B cell (primary cell): ENCODE results near the gene PSMD6. TPM values are rescaled to one million over a fixed set of nuclear protein-coding genes. Genes with fewer than 3 reads are reported as not detected.

Experiments used
- ATAC-seq: fragments of 200-7000 bp; cut with Tn5 transposase; one replicate; pipeline ENCODE4 v1.10.0; 2021; ENCODE audit warnings: low read depth, mild to moderate bottlenecking, moderate number of reproducible peaks, moderate library complexity
- CTCF ChIA-PET: fragments of 350-600 bp; sonication (Branson Sonifier 250); formaldehyde crosslinking; loops from one replicate; lab custom pipeline; 2021; ENCODE audit warnings: antibody characterized with exemption, inconsistent platforms; lab: Charles Lee
- POLR2A ChIA-PET: fragments of 350-600 bp; sonication (Branson Sonifier 250); formaldehyde crosslinking; loops from one replicate; lab custom pipeline; 2021; ENCODE audit warnings: antibody characterized with exemption; lab: Charles Lee
- DNase-seq: peaks from one replicate; pipeline ENCODE4 v3.0.0; 2013
- H2AFZ ChIP-seq: 2 replicates; pipeline ENCODE4 v1.6.1; 2012; ENCODE audit warnings: mild to moderate bottlenecking, low read depth, low read length; ENCODE audit not compliant: insufficient read depth, poor library complexity, severe bottlenecking
- H3K27ac ChIP-seq, 2 donors: 1 replicate in 1 of 2; 2 replicates in 1 of 2; pipeline ENCODE4 v1.5.1; 2012 to 2013; ENCODE audit warnings: low read length in 2 of 2, mild to moderate bottlenecking in 2 of 2, moderate library complexity in 1 of 2
- H3K27me3 ChIP-seq, 4 experiments: fragments of 200-600 bp in 1 of 4; sonication (generic) in 1 of 4; replicated peaks in 1 of 4; 1 replicate in 2 of 4; 2 replicates in 2 of 4; pipeline versions ENCODE4 v1.6.1 to v1.7.0; 2013 to 2016; ENCODE audit warnings: low read length in 3 of 4, mild to moderate bottlenecking in 2 of 4, mixed read lengths in 1 of 4, moderate library complexity in 1 of 4; ENCODE audit not compliant: insufficient read depth in 4 of 4, control insufficient read depth in 3 of 4; ENCODE audit errors: control extremely low read depth in 1 of 4
- H3K36me3 ChIP-seq, 2 experiments: replicated peaks in 1 of 2; 1 replicate in 1 of 2; 2 replicates in 1 of 2; pipeline versions ENCODE4 v1.6.1 to v1.7.1; 2013; ENCODE audit warnings: low read length in 1 of 2; ENCODE audit not compliant: insufficient read depth in 2 of 2, control insufficient read depth in 1 of 2; ENCODE audit errors: control extremely low read depth in 1 of 2, extremely low read depth in 1 of 2
- H3K4me1 ChIP-seq, 2 donors: fragments of 200-600 bp in 1 of 2; sonication (generic) in 1 of 2; 1 replicate in 1 of 2; 2 replicates in 1 of 2; pipeline versions ENCODE4 v1.5.1 to v1.6.1; 2013 to 2017; ENCODE audit warnings: low read length in 2 of 2; ENCODE audit not compliant: control insufficient read depth in 2 of 2, insufficient read depth in 2 of 2
- H3K4me2 ChIP-seq: replicated peaks from 2 replicates; pipeline ENCODE3; 2012; ENCODE audit warnings: mild to moderate bottlenecking, low read depth, low read length; ENCODE audit not compliant: poor library complexity, severe bottlenecking
- H3K4me3 ChIP-seq, 5 experiments: fragments of 200-600 bp in 1 of 5; sonication (generic) in 1 of 5; 1 replicate in 3 of 5; 2 replicates in 2 of 5; pipeline versions ENCODE4 v1.5.1 to v1.7.0; 2011 to 2016; ENCODE audit warnings: low read length in 4 of 5, mild to moderate bottlenecking in 4 of 5, low read depth in 2 of 5, control low read depth in 1 of 5, moderate library complexity in 1 of 5; ENCODE audit not compliant: insufficient read depth in 1 of 5; ENCODE audit errors: control extremely low read depth in 1 of 5, extremely low read depth in 1 of 5
- H3K79me2 ChIP-seq: fragments of 200-600 bp; sonication (generic); one replicate; pipeline ENCODE4 v1.6.0; 2016; ENCODE audit warnings: low read length; ENCODE audit not compliant: control insufficient read depth, insufficient read depth
- H3K9ac ChIP-seq: fragments of 200-600 bp; sonication (generic); 2 replicates; pipeline ENCODE4 v1.6.1; 2017; ENCODE audit warnings: mild to moderate bottlenecking, low read length, moderate library complexity
- H3K9me3 ChIP-seq, 3 donors: one replicate each; pipeline versions ENCODE4 v1.6.1 to v1.7.1; 2013; ENCODE audit warnings: low read length in 2 of 3; ENCODE audit not compliant: control insufficient read depth in 2 of 3, insufficient read depth in 1 of 3; ENCODE audit errors: control extremely low read depth in 1 of 3
- H4K20me1 ChIP-seq: 2 replicates; pipeline ENCODE4 v1.6.0; 2012; ENCODE audit warnings: mild to moderate bottlenecking, low read length; ENCODE audit not compliant: insufficient read depth, control insufficient read depth, poor library complexity, severe bottlenecking
- H3K27ac Mint-ChIP-seq: one replicate; pipeline ENCODE4 v1.8.0; 2021; ENCODE audit warnings: mixed read lengths
- H3K27me3 Mint-ChIP-seq: one replicate; pipeline ENCODE4 v1.8.0; 2021; ENCODE audit warnings: mixed read lengths
- H3K4me1 Mint-ChIP-seq: one replicate; pipeline ENCODE4 v1.8.0; 2021; ENCODE audit warnings: mixed read lengths
- H3K4me3 Mint-ChIP-seq: one replicate; pipeline ENCODE4 v1.8.0; 2021; ENCODE audit warnings: mixed read lengths
- H3K9me3 Mint-ChIP-seq: one replicate; pipeline ENCODE4 v1.8.0; 2022; ENCODE audit warnings: mixed read lengths; ENCODE audit not compliant: insufficient read depth
- EZH2 ChIP-seq: IDR thresholded peaks from 2 replicates; pipeline ENCODE4 v1.6.1; 2012; ENCODE audit warnings: borderline replicate concordance, low read depth, mild to moderate bottlenecking, moderate library complexity, low read length; ENCODE audit not compliant: insufficient read depth, poor library complexity, severe bottlenecking
- WGBS: methylation state at CpG from one replicate; pipeline ENCODE4 v1.1.5; 2013; ENCODE audit warnings: missing lambda C conversion rate; ENCODE audit not compliant: insufficient coverage; 5-methylcytosine and 5-hydroxymethylcytosine counted together
- intact Hi-C: fragments of 100-400 bp; cut with micrococcal nuclease; formaldehyde crosslinking; loops from one replicate; pipeline ENCODE4 v1.10.0; 2022
- polyA plus RNA-seq: library from polyadenylated mRNA; depleted of rRNA; stranded (reverse); fragments of >200 nt; gene quantifications from 2 replicates; pipeline ENCODE4 v1.2.3, GENCODE V29; 2012
- total RNA-seq, 2 donors: library from RNA; stranded (reverse); fragments of 120-200 nt in 1 of 2; gene quantifications; 1 replicate in 1 of 2; 2 replicates in 1 of 2; pipeline versions ENCODE4 v1.2.3 to v1.2.4, GENCODE V29; 2013 to 2022
- TF ChIP-seq, protein P1 (sequence below): fragments of 200-600 bp; IDR thresholded peaks from one replicate; pipeline ENCODE4 v1.8.0; 2022; ENCODE audit warnings: antibody characterized with exemption, mild to moderate bottlenecking

PSMD6 gene
- total and polyA plus RNA-seq, 2 donors (not counting 1 experiment from before 2014, with no cell fraction given): 34.7 to 63.4 TPM

DNA sequence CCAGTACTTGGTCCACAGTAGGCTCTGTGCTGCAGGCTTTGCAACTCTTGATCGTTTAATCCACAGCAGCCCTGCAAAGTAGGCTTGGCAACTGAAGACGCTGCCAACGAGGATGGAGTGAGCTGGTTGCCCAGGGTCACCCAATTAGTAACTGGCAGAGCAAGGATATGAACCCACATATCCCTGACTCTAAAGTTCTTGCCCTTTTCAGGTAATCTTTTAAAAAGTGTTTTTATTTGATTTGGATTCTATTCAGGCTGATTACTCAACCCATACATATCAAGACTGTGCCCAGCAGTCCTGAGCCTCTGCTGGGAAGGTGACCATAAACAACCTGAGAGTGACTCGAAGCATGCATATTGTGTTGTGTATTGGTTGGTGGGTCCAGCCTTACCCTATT lies 50.3 kb downstream of the PSMD6 start:
- Mint-ChIP-seq H3K4me3 (no peak overlapping the region), H3K27me3 (no peaks in the 10 kb centered on the region), H3K9me3 (no peaks in the 10 kb centered on the region), H3K4me1 (peaks cover 40% of the 10 kb centered on the region), H3K27ac (no peak overlapping the region)
- Histone ChIP-seq H3K4me3 (no peak overlapping the region), H3K4me1 (peaks cover 12 to 13% of the 10 kb centered on the region in 2 donors), H3K36me3 (peaks cover 0 to 11% of the 10 kb centered on the region in 2 experiments), H3K79me2 (peaks cover 81% of the 10 kb centered on the region), H2AFZ (no peak overlapping the region), H3K9me3 (no peaks in the 10 kb centered on the region), H3K27ac (no peak overlapping the region), H3K9ac (no peak overlapping the region), H3K27me3 (no peaks in the 10 kb centered on the region), H3K4me2 (no peak overlapping the region), H4K20me1 (peaks cover 59% of the 10 kb centered on the region)
- ATAC-seq: no peak
- TF ChIP-seq, protein P1, sequence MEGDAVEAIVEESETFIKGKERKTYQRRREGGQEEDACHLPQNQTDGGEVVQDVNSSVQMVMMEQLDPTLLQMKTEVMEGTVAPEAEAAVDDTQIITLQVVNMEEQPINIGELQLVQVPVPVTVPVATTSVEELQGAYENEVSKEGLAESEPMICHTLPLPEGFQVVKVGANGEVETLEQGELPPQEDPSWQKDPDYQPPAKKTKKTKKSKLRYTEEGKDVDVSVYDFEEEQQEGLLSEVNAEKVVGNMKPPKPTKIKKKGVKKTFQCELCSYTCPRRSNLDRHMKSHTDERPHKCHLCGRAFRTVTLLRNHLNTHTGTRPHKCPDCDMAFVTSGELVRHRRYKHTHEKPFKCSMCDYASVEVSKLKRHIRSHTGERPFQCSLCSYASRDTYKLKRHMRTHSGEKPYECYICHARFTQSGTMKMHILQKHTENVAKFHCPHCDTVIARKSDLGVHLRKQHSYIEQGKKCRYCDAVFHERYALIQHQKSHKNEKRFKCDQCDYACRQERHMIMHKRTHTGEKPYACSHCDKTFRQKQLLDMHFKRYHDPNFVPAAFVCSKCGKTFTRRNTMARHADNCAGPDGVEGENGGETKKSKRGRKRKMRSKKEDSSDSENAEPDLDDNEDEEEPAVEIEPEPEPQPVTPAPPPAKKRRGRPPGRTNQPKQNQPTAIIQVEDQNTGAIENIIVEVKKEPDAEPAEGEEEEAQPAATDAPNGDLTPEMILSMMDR: no peak
- no peak for TF ChIP-seq EZH2
- CTCF ChIA-PET: interaction anchor here (1.1 to 2.5 kb wide), 5 partner anchors 10 to 49 kb away, joined by 3 to 13 read pairs (median 3); no protein-coding TSS in a partner anchor
- intact Hi-C loops: no loop called here
- no peak for DNase-seq
- WGBS: 90% methylated on average over 3 of the region's 4 CpGs
- POLR2A ChIA-PET: no interaction called here

DNA sequence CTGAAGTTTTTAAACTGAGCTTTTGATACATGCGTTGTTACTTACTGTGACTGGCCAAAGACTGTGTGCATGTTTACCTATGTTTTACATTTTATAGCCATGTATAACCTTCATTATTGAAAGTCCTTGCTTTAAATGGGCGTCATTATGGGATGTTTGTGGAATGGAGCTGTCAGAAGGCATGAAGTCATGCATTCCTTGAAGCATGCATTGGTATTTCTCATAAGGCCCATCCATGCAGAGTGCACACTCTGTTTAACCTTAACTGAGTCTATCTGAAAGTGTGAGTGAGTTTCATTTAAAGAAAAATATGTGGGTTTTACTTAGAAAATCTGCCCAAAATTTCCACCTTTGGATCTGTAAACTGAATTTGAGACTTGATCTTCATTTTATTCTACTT lies 51.1 kb downstream of the PSMD6 start:
- H3K4me2 ChIP-seq: no peak overlapping the region
- DNase-seq (no peak), ATAC-seq (no peak)
- Mint-ChIP-seq H3K4me3 (no peak overlapping the region), H3K9me3 (no peaks in the 10 kb centered on the region), H3K27ac (no peak overlapping the region), H3K4me1 (peaks cover 41% of the 10 kb centered on the region), H3K27me3 (no peaks in the 10 kb centered on the region)
- CTCF ChIA-PET: interaction anchor here (0.9 to 2.5 kb wide), 5 partner anchors 9 to 21 kb away, joined by 3 to 13 read pairs (median 3); no protein-coding TSS in a partner anchor
- no peaks in the 10 kb centered on the region for H3K9me3 ChIP-seq
- H3K9ac ChIP-seq: no peak overlapping the region
- H3K79me2 ChIP-seq: peaks cover 84% of the 10 kb centered on the region
- POLR2A ChIA-PET: no interaction called here
- H4K20me1 ChIP-seq: peaks cover 52% of the 10 kb centered on the region
- no peaks in the 10 kb centered on the region for H3K27me3 ChIP-seq
- H3K4me3 ChIP-seq: no peak overlapping the region
- TF ChIP-seq, protein P1: no peak
- no peak for TF ChIP-seq EZH2
- intact Hi-C loops: no loop called here
- no peak overlapping the region for H2AFZ ChIP-seq
- no CpG with 5 or more reads among the region's 2 CpGs for WGBS
- H3K27ac ChIP-seq: no peak overlapping the region
- H3K4me1 ChIP-seq: peaks cover 19 to 20% of the 10 kb centered on the region in 2 donors
- peaks cover 0 to 11% of the 10 kb centered on the region in 2 experiments for H3K36me3 ChIP-seq
